ENCODE data around the gene SNTG2.

DNA sequence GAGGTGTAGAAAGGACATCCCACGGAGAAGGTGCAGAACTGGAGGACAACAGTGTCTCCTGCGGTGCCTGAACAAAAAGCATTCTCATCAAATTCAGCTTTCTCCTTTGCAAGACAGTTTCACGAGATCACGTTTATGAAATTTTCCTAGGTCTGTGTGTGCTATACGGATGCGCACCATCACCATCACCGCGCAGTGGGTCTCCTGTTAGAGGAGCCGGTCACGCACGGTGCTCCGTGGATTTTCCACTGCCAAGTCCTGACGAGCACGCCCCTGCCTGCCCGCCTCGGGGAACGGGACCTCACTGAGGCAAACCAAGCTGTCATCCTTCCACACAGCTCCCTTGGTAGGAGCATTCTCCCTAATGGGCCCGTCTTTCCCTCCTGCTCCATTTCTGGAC, 322.2 kb downstream of the SNTG2 start:
- TF ChIP-seq, protein P1, sequence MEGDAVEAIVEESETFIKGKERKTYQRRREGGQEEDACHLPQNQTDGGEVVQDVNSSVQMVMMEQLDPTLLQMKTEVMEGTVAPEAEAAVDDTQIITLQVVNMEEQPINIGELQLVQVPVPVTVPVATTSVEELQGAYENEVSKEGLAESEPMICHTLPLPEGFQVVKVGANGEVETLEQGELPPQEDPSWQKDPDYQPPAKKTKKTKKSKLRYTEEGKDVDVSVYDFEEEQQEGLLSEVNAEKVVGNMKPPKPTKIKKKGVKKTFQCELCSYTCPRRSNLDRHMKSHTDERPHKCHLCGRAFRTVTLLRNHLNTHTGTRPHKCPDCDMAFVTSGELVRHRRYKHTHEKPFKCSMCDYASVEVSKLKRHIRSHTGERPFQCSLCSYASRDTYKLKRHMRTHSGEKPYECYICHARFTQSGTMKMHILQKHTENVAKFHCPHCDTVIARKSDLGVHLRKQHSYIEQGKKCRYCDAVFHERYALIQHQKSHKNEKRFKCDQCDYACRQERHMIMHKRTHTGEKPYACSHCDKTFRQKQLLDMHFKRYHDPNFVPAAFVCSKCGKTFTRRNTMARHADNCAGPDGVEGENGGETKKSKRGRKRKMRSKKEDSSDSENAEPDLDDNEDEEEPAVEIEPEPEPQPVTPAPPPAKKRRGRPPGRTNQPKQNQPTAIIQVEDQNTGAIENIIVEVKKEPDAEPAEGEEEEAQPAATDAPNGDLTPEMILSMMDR (IDR thresholded peaks at IDR 0.05) = no peak
- TF ChIP-seq ZFX (IDR thresholded peaks at IDR 0.05; ENCODE audit: borderline replicate concordance) = no peak

Measured in 22Rv1 (cell line).